ENCODE measurements around the gene ZNF407.

The ZNF407 gene

DNA sequence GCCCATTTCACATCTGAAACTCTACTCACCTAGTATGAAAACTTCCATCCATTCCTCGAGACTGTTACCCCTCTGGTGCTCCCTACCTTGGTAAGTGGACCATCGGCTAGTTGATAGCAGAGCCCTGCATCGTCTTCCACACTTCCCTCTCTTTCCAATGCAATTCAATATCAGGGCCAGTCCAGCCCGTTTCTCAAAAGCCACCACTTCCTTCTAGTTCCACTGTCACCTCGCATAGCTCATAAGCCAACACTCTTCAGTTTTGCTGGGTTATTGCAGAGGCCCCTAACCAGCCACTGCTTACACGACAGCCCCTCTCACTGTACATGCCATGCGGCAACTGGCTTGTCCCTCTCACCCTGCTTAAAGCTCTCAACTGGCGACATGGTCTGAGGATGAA is 10.2 kb upstream of the ZNF407 start:
- H3K36me3 ChIP-seq (ENCODE audit: low read length), result no peaks in the 10 kb centered on the region
- TF ChIP-seq EZH2phosphoT487 (conservative IDR thresholded peaks at IDR 0.05; ENCODE audit: low read length), result no peak
- TF ChIP-seq, protein P1, sequence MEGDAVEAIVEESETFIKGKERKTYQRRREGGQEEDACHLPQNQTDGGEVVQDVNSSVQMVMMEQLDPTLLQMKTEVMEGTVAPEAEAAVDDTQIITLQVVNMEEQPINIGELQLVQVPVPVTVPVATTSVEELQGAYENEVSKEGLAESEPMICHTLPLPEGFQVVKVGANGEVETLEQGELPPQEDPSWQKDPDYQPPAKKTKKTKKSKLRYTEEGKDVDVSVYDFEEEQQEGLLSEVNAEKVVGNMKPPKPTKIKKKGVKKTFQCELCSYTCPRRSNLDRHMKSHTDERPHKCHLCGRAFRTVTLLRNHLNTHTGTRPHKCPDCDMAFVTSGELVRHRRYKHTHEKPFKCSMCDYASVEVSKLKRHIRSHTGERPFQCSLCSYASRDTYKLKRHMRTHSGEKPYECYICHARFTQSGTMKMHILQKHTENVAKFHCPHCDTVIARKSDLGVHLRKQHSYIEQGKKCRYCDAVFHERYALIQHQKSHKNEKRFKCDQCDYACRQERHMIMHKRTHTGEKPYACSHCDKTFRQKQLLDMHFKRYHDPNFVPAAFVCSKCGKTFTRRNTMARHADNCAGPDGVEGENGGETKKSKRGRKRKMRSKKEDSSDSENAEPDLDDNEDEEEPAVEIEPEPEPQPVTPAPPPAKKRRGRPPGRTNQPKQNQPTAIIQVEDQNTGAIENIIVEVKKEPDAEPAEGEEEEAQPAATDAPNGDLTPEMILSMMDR (IDR thresholded peaks at IDR 0.05; ENCODE audit: insufficient read depth, low read length, poor library complexity, severe bottlenecking), result no peak
- no peak overlapping the region for H3K9ac ChIP-seq (ENCODE audit: low read length)
- H3K27me3 ChIP-seq (ENCODE audit: low read length), result 0 out of 2 replicates have a peak, but pooled peaks cover 2% of the 10 kb centered on the region
- H3K9me2 ChIP-seq (replicated peaks; ENCODE audit: insufficient read depth, low read length), result no peaks in the 10 kb centered on the region
- H3K4me3 ChIP-seq (ENCODE audit: insufficient read depth, low read length, poor library complexity, severe bottlenecking), result no peak overlapping the region
- H3K9me3 ChIP-seq (ENCODE audit: insufficient read depth, low read length), result no peaks in the 10 kb centered on the region
- no peak overlapping the region for H3K4me2 ChIP-seq (ENCODE audit: low read depth, low read length, poor library complexity, severe bottlenecking)
- H3F3A ChIP-seq (ENCODE audit: insufficient read depth), result no peaks in the 10 kb centered on the region
- no peaks in the 10 kb centered on the region for H3K79me2 ChIP-seq (ENCODE audit: insufficient read depth, low read length)
- H2AFZ ChIP-seq (ENCODE audit: low read depth, low read length, severe bottlenecking), result no peak overlapping the region
- H3K27ac ChIP-seq (ENCODE audit: low read depth, low read length), result no peak overlapping the region
- no peaks in the 10 kb centered on the region for H4K20me1 ChIP-seq (ENCODE audit: low read depth, low read length)

DNA sequence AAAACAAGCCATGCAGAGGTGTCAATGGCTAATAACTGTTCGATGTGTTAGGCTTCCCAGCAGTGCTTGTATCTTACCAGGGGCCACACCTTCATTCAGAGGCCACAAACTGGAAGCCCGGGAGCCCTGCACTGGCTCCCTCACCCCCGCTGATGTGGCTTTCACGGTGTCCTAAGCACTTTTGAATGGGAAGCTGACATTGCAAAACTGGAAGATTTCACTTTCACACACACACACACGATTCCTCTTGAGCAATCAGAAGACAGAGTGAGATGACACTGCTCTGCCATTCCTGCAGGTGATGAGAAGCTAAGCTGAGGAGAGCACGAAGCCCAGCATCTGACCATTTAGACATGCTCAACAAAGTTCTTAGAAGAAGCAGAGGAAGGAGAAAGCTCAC is 8.6 kb upstream of the ZNF407 start:
- Histone ChIP-seq H3K27me3 (ENCODE audit: low read length) (0 out of 2 replicates have a peak, but pooled peaks cover 2% of the 10 kb centered on the region), H4K20me1 (ENCODE audit: low read depth, low read length) (no peaks in the 10 kb centered on the region), H3K4me3 (ENCODE audit: insufficient read depth, low read length, poor library complexity, severe bottlenecking) (no peak overlapping the region), H3K9me2 (replicated peaks; ENCODE audit: insufficient read depth, low read length) (no peaks in the 10 kb centered on the region), H3K4me2 (ENCODE audit: low read depth, low read length, poor library complexity, severe bottlenecking) (no peak overlapping the region), H3F3A (ENCODE audit: insufficient read depth) (no peaks in the 10 kb centered on the region), H3K36me3 (ENCODE audit: low read length) (0 out of 2 replicates have a peak, but pooled peaks cover 3% of the 10 kb centered on the region), H2AFZ (ENCODE audit: low read depth, low read length, severe bottlenecking) (no peak overlapping the region), H3K9ac (ENCODE audit: low read length) (no peak overlapping the region), H3K9me3 (ENCODE audit: insufficient read depth, low read length) (no peaks in the 10 kb centered on the region), H3K79me2 (ENCODE audit: insufficient read depth, low read length) (no peaks in the 10 kb centered on the region), H3K27ac (ENCODE audit: low read depth, low read length) (no peak overlapping the region)
- TF ChIP-seq, protein P1 (IDR thresholded peaks at IDR 0.05; ENCODE audit: insufficient read depth, low read length, poor library complexity, severe bottlenecking), result no peak
- TF ChIP-seq EZH2phosphoT487 (conservative IDR thresholded peaks at IDR 0.05; ENCODE audit: low read length), result no peak

DNA sequence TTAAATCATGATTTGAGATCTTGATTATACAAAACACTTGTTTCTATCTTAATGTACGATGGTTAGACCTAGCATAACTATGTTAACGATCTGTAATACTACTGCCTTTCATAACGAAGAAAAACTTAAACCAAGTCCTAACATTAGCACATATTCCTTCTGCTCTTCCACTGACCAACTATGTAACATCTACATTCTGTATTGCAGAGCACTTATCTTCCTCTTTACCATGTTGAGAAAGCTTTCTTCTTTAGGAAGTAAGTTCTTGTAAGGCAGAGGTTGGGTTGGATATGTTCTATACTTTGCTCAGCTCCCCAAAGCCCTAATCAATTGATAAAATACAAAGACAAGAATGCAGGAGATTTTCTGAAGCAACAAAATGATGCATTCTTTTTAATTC is 7.9 kb upstream of the ZNF407 start:
- Histone ChIP-seq H3K36me3 (ENCODE audit: low read length) (0 out of 2 replicates have a peak, but pooled peaks cover 3% of the 10 kb centered on the region), H3K4me2 (ENCODE audit: low read depth, low read length, poor library complexity, severe bottlenecking) (no peak overlapping the region), H3F3A (ENCODE audit: insufficient read depth) (no peaks in the 10 kb centered on the region), H3K9me3 (ENCODE audit: insufficient read depth, low read length) (no peaks in the 10 kb centered on the region), H4K20me1 (ENCODE audit: low read depth, low read length) (no peaks in the 10 kb centered on the region), H3K4me3 (ENCODE audit: insufficient read depth, low read length, poor library complexity, severe bottlenecking) (no peak overlapping the region), H3K27ac (ENCODE audit: low read depth, low read length) (no peak overlapping the region), H2AFZ (ENCODE audit: low read depth, low read length, severe bottlenecking) (no peak overlapping the region), H3K79me2 (ENCODE audit: insufficient read depth, low read length) (no peaks in the 10 kb centered on the region), H3K9me2 (replicated peaks; ENCODE audit: insufficient read depth, low read length) (no peaks in the 10 kb centered on the region), H3K27me3 (ENCODE audit: low read length) (0 out of 2 replicates have a peak, but pooled peaks cover 2% of the 10 kb centered on the region), H3K9ac (ENCODE audit: low read length) (no peak overlapping the region)
- TF ChIP-seq, protein P1 (IDR thresholded peaks at IDR 0.05; ENCODE audit: insufficient read depth, low read length, poor library complexity, severe bottlenecking), result no peak
- TF ChIP-seq EZH2phosphoT487 (conservative IDR thresholded peaks at IDR 0.05; ENCODE audit: low read length), result no peak
